ENCODE data around the gene NHS.
"Not testable (repeated sequence)": the region's sequence is repeated elsewhere in the genome, so short reads cannot be mapped to it uniquely, and the experiment has no call there.

Gene NHS

DNA sequence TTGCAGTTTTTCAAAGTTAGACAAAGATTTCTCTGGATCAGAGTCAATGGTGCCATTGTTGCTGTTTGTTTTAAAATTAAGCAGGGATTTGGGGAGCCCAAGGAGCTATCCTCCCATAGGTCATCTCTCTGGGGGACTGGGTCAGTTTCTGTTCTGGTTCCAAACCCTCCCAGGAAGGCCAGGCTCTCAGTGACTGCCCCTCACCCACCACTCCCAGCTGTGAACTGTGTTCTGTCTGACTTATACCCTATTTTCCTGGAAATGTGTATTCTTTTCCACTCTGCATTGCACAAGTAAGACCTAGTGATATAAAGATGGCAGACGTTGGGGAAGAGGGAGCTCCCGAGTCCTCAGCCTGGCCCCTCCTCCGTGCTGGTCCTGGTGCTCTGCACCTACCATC, 65.8 kb downstream of the NHS start:
- Histone ChIP-seq H3K27ac (no peak overlapping the region), H3K9ac (no peak overlapping the region), H3K27me3 (peaks cover 92% of the 10 kb centered on the region), H4K20me1 (peaks cover under 1% of the 10 kb centered on the region; the same call in 1 of the 2 replicates), H3K36me3 (no peaks in the 10 kb centered on the region), H3K4me3 (no peak overlapping the region), H3K4me1 (no peaks in the 10 kb centered on the region), H3K9me3 (no peaks in the 10 kb centered on the region), H3K4me2 (no peak overlapping the region)
- no peak for TF ChIP-seq Cebpa-rat (IDR thresholded peaks at IDR 0.05)

DNA sequence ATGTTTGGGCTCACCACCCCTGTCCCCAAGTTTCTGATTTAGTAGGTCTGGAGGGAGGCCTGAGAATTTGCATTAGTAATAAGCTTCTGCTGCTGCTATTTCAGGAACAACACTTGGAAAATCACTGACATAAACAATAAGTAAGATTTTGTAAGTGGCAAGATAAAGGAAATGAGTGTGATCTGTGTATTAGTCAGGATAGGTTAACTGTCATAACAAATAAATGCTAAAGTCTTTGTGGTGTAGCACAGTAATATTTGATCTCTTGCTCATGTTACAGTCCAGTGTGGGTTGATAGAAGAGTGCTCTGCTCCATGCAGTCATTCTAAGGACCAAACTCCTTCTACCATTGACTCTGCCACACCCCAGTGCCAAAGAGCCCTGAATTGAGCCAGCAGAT, 67.0 kb downstream of the NHS start:
- Histone ChIP-seq H3K4me2 (no peak overlapping the region), H3K4me3 (no peak overlapping the region), H4K20me1 (no peaks in the 10 kb centered on the region; the same call in 1 of the 2 replicates), H3K9me3 (no peaks in the 10 kb centered on the region), H3K4me1 (no peaks in the 10 kb centered on the region), H3K27me3 (peaks cover 96% of the 10 kb centered on the region), H3K27ac (no peak overlapping the region), H3K9ac (no peak overlapping the region), H3K36me3 (no peaks in the 10 kb centered on the region)
- TF ChIP-seq Cebpa-rat (IDR thresholded peaks at IDR 0.05) = no peak

DNA sequence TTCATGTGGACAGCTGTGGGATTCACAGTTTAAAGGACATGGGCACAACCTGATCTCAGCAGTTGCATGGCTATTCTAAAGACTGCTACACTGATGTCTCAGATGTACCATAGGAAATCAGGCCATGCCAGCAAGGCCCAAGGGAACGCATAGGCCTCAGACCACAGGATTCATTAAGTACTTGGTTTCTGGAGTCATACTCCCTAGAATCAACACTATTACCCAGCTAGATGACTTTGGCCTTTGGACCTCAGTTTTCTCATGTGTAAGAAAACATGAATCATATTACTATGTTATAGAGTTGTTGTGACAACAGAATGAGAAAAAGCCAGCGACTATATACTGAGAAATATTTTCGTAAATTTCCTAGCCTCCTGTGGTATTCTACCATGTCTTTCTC, 67.9 kb downstream of the NHS start:
- H3K4me1 ChIP-seq = no peaks in the 10 kb centered on the region
- H3K9ac ChIP-seq = no peak overlapping the region

DNA sequence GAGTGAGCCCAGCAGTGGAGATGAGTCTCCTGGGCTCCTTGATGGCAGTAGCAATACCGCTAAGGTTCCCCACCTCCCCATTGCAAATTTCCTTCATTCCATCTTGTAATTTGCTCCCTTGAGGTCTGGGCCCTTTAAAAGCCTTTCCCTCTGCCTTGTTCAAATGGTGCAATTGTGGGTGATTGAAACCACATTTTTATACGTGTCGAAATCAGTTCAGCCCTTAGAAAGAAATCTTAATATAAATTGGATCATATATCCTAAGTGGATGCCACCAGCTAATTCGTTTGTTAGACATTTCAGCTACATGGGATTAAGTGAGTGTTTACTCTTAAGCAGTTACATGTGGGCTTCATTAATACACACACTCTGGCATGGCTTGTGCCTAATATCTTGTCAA, 68.6 kb downstream of the NHS start:
- H3K27me3 ChIP-seq = peaks cover 98% of the 10 kb centered on the region
- no peak overlapping the region for H3K27ac ChIP-seq
- no peaks in the 10 kb centered on the region for H3K4me1 ChIP-seq

More for the DNA sequence above, 67.9 kb downstream of the NHS start:
- Histone ChIP-seq H3K4me3 (no peak overlapping the region), H3K27me3 (peaks cover 97% of the 10 kb centered on the region), H4K20me1 (no peaks in the 10 kb centered on the region; the same call in 1 of the 2 replicates), H3K9me3 (no peaks in the 10 kb centered on the region), H3K4me2 (no peak overlapping the region), H3K27ac (no peak overlapping the region), H3K36me3 (no peaks in the 10 kb centered on the region)
- TF ChIP-seq Cebpa-rat (IDR thresholded peaks at IDR 0.05) = no peak

DNA sequence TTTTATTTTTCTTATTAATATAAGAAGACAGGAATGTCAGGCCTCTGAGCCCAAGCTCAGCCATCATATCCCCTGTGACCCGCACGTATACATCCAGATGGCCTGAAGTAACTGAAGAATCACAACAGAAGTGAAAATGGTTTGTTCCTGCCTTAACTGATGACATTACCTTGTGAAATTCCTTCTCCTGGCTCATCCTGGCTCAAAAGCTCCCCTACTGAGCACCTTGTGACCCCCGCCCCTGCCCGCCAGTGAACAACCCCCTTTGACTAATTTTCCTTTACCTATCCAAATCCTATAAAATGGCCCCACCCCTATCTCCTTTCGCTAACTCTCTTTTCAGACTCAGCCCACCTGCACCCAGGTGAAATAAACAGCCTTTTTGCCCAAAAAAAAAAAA, 71.3 kb downstream of the NHS start:
- not testable (repeated sequence) for H3K27ac ChIP-seq, H3K4me2 ChIP-seq, H3K4me3 ChIP-seq, H3K36me3 ChIP-seq, H3K9ac ChIP-seq, H3K9me3 ChIP-seq, H3K4me1 ChIP-seq, H4K20me1 ChIP-seq
- H3K27me3 ChIP-seq = peaks cover 98% of the 10 kb centered on the region

More for the DNA sequence above, 68.6 kb downstream of the NHS start:
- Histone ChIP-seq H4K20me1 (no peaks in the 10 kb centered on the region; the same call in 1 of the 2 replicates), H3K9ac (no peak overlapping the region), H3K4me2 (no peak overlapping the region), H3K4me3 (no peak overlapping the region), H3K9me3 (no peaks in the 10 kb centered on the region), H3K36me3 (no peaks in the 10 kb centered on the region)
- no peak for TF ChIP-seq Cebpa-rat (IDR thresholded peaks at IDR 0.05)

DNA sequence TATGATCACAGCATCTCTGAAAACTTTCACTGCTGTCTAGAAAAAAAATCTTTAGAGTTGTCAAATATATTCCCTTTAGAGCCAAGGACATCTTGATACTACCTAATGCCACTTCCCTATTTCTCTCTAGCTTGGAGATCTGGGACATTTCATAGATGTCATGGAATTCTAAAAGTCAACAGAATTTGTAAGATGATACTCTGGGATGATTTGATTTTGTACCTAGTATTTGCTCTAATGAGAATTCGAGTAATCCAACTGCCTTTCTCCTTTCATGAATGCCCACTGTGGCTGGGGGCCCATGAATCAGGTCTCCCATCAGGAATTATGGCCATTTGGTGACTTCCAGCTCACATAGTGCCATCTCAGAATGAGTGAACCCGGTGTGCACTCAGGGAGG, 73.2 kb downstream of the NHS start:
- no peak for TF ChIP-seq Cebpa-rat (IDR thresholded peaks at IDR 0.05)
- Histone ChIP-seq H3K27ac (no peak overlapping the region), H3K4me2 (no peak overlapping the region), H3K36me3 (no peaks in the 10 kb centered on the region), H3K4me1 (no peaks in the 10 kb centered on the region), H4K20me1 (no peaks in the 10 kb centered on the region; the same call in 1 of the 2 replicates), H3K27me3 (peaks cover 98% of the 10 kb centered on the region), H3K4me3 (no peak overlapping the region), H3K9me3 (no peaks in the 10 kb centered on the region), H3K9ac (no peak overlapping the region)

DNA sequence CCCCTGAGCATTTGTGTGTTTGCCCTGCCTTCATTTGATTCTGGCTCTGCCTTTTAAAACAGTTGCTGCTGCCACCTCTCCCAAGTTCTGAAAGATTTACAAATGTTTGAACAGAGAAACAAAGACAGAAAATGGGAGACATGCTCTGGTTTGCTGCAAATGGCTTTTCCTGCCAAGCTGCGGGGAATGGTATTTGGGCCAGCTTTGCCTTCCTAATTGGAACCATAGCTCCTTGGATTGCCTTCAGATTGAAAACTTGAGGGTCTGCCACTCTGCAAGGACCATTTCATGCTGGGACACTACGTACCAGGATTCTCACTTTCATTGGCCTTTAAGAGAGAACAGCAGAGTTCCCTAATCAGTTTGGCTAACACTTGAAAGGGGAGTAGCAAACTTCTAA, 74.9 kb downstream of the NHS start:
- Histone ChIP-seq H3K4me1 (no peaks in the 10 kb centered on the region), H3K36me3 (no peaks in the 10 kb centered on the region), H3K9me3 (no peaks in the 10 kb centered on the region), H3K4me2 (no peak overlapping the region), H3K27ac (no peak overlapping the region), H3K4me3 (no peak overlapping the region), H3K27me3 (peaks cover 98% of the 10 kb centered on the region), H3K9ac (no peak overlapping the region), H4K20me1 (no peaks in the 10 kb centered on the region; the same call in 1 of the 2 replicates)
- no peak for TF ChIP-seq Cebpa-rat (IDR thresholded peaks at IDR 0.05)

DNA sequence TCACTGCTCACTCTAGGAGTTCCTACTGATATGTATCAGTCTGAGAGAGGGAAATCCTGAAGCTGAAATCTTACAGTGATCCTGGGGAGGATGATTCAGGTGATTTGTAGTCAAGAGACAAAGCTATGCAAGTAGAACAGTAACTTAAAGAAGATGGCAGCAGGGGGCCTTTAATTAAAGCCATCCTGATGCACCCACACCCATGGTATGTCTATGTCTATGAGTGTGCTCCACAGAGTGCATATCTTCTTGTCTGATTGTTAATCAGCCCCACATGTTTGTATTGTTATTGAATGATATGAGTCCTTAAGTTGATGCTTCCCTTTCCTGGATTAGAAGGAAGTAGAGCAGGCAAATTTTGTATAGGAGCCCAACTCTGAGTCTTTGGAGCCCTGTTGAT, 78.8 kb downstream of the NHS start:
- H3K4me2 ChIP-seq = no peak overlapping the region

DNA sequence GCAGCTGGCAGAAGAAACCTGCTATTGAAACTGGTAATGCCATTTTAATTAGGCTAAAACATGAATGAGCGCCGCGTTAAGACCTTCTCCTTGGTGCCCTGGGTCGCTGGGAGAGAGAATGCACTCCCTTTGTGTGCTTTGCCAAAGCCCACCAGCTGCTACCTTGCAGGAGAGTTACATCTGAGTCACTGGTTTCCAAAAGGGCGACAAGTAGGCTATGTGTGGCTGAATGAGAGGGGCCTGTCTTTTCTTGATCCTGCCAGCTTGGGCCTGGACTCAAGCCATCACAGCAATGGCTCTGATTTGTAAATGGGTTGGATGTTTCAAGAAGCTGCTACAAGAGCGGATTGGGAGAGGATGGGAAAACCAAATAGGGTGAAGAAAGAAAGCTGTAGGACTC, 81.5 kb downstream of the NHS start:
- TF ChIP-seq Cebpa-rat (IDR thresholded peaks at IDR 0.05) = no peak
- Histone ChIP-seq H3K27ac (no peak overlapping the region), H3K4me2 (no peak overlapping the region), H3K36me3 (no peaks in the 10 kb centered on the region), H3K4me1 (no peaks in the 10 kb centered on the region), H3K9me3 (no peaks in the 10 kb centered on the region), H4K20me1 (no peaks in the 10 kb centered on the region), H3K4me3 (no peak overlapping the region), H3K27me3 (peaks cover 99% of the 10 kb centered on the region), H3K9ac (no peak overlapping the region)

More for the DNA sequence above, 78.8 kb downstream of the NHS start:
- TF ChIP-seq Cebpa-rat (IDR thresholded peaks at IDR 0.05) = no peak
- H3K4me3 ChIP-seq = no peak overlapping the region
- H4K20me1 ChIP-seq = no peaks in the 10 kb centered on the region
- H3K4me1 ChIP-seq = no peaks in the 10 kb centered on the region
- peaks cover 99% of the 10 kb centered on the region for H3K27me3 ChIP-seq
- no peak overlapping the region for H3K27ac ChIP-seq
- H3K9ac ChIP-seq = no peak overlapping the region
- no peaks in the 10 kb centered on the region for H3K36me3 ChIP-seq
- no peaks in the 10 kb centered on the region for H3K9me3 ChIP-seq

DNA sequence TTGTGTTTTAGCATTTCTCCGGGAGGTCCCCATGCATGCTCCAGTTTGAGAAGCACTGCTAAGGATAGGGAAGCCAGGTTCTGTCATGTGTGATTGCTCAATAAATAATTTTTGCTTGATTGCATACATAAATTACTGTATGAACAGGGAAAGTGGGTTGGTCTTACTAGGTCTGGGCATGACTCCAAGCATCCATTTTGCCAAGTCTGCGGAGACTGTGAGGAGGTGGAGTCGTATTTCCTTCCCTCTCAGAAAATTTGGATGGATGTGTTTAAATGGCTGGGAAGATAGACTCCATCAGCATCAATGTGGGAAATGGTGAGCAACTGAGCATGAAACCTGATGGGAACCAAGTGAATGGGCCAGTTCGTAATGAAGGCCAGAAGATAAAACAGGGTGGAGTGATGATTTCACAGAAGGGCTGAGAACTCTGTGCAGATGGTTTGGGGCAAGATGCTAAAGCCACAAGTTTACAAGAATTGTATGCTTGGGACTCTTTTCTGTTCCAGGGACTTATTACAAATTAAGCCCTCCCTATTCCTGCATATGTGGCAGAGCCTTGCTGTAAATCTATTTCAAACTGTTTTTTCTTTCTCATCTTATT, 84.1 kb downstream of the NHS start:
- Histone ChIP-seq H3K4me2 (no peak overlapping the region), H3K4me3 (no peak overlapping the region), H3K4me1 (no peaks in the 10 kb centered on the region), H3K27ac (no peak overlapping the region), H4K20me1 (no peaks in the 10 kb centered on the region), H3K36me3 (no peaks in the 10 kb centered on the region), H3K9ac (no peak overlapping the region), H3K9me3 (no peaks in the 10 kb centered on the region), H3K27me3 (peaks cover 93% of the 10 kb centered on the region)
- no peak for TF ChIP-seq Cebpa-rat (IDR thresholded peaks at IDR 0.05)

DNA sequence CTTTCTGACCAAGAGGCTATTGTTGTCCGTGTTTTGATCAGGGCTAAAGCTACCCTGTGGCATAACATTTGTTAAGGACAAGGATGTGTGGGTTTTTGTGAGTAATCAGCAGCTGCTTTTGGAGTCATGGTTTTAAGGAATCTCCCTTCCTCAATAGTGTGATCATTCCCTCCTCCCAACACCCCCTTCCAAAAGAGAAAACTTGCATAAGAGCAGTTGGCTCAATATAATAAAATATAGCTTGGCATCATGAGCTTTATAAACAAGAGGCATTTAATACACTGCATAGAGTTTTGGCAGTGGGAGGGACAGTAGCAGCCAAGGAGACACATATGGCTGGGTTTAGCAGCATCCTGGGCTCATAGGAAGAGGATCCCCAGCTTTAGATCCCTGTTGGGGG, 84.7 kb downstream of the NHS start:
- H3K27ac ChIP-seq = no peak overlapping the region
- H4K20me1 ChIP-seq = no peaks in the 10 kb centered on the region
- no peaks in the 10 kb centered on the region for H3K36me3 ChIP-seq
- no peaks in the 10 kb centered on the region for H3K9me3 ChIP-seq
- H3K4me3 ChIP-seq = no peak overlapping the region
- H3K9ac ChIP-seq = no peak overlapping the region
- no peak for TF ChIP-seq Cebpa-rat (IDR thresholded peaks at IDR 0.05)
- no peaks in the 10 kb centered on the region for H3K4me1 ChIP-seq
- no peak overlapping the region for H3K4me2 ChIP-seq
- peaks cover 93% of the 10 kb centered on the region for H3K27me3 ChIP-seq
